Skeletal muscle satellite cell (primary cell): Measurements from ENCODE around the gene CEP78.

ENCODE experiments used
- H3K27me3 ChIP-seq: 2 replicates; pipeline ENCODE4 v1.7.0; 2013; ENCODE audit warnings: low read length; ENCODE audit not compliant: control insufficient read depth, insufficient read depth
- H3K36me3 ChIP-seq: 2 replicates; pipeline ENCODE4 v1.7.0; 2013; ENCODE audit warnings: mild to moderate bottlenecking, control low read depth, low read length; ENCODE audit not compliant: insufficient read depth
- H3K4me1 ChIP-seq: 2 replicates; pipeline ENCODE4 v1.7.0; 2013; ENCODE audit warnings: low read length; ENCODE audit not compliant: control insufficient read depth, insufficient read depth
- H3K4me2 ChIP-seq: 2 replicates; pipeline ENCODE4 v1.7.0; 2013; ENCODE audit warnings: mild to moderate bottlenecking, low read length
- H3K4me3 ChIP-seq: 2 replicates; pipeline ENCODE4 v1.7.0; 2013; ENCODE audit warnings: low read length
- H3K9ac ChIP-seq: 2 replicates; pipeline ENCODE4 v1.7.0; 2013; ENCODE audit warnings: mild to moderate bottlenecking, low read depth, low read length, moderate library complexity
- H3K9me3 ChIP-seq: replicated peaks from 2 replicates; pipeline ENCODE4 v1.7.0; 2013; ENCODE audit warnings: mild to moderate bottlenecking, control low read depth, low read length

Gene CEP78

DNA sequence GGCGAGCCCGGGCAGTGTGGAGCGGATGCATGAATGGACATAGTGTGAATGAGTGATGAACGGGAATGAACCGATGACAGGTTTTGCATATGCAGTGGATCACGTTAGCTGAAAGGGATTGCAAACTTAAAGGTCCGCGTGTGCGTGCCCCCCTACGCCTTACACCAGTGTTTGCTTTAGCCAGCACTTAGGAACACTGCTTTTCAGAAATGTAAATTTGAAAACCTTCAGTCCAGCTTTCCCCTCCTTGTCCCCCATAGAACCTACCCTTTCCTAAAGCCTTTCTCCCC lies 61.7 kb downstream of the CEP78 start:
- H3K27me3 ChIP-seq, result no peaks in the 10 kb centered on the region
- peak overlapping the region; percentile 79 for H3K4me3 ChIP-seq
- peak overlapping the region; percentile 87 for H3K4me2 ChIP-seq
- no peaks in the 10 kb centered on the region for H3K9me3 ChIP-seq
- peaks cover 4% of the 10 kb centered on the region for H3K36me3 ChIP-seq
- peak overlapping the region; percentile 45 for H3K9ac ChIP-seq
- H3K4me1 ChIP-seq, result peaks cover 17% of the 10 kb centered on the region

- Histone ChIP-seq H3K9ac (peak overlapping the region; percentile 45), H3K36me3 (peaks cover 8% of the 10 kb centered on the region), H3K4me1 (peaks cover 17% of the 10 kb centered on the region), H3K4me2 (peak overlapping the region; percentile 87), H3K27me3 (no peaks in the 10 kb centered on the region), H3K4me3 (peak overlapping the region; percentile 79), H3K9me3 (no peaks in the 10 kb centered on the region)
Observed at GRCh38 chr9:78298046-78298765, 62.3 kb downstream of the CEP78 start.

DNA sequence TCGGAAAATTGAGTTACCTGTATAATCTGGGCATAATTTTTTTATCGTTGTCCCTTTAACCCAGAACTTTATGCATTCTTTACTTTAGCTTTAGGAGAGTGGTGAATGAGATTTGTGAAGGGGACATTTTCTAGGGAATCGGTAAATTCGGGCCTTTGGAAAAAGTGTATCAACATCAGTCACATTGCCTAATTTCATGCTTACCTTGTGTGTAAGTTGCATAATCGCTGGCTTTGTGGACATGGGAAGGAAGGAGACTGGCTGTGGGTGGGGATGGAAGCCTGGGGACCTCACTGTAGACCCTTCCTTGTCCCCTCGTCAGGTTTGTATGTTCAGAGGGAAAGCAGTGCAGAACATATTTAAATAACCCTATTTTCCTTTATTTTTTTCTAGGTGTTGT lies 64.3 kb downstream of the CEP78 start:
- no peaks in the 10 kb centered on the region for H3K9me3 ChIP-seq
- peaks cover 16% of the 10 kb centered on the region for H3K36me3 ChIP-seq
- peaks cover 17% of the 10 kb centered on the region for H3K4me1 ChIP-seq
- no peak overlapping the region for H3K4me2 ChIP-seq
- no peak overlapping the region for H3K4me3 ChIP-seq
- H3K9ac ChIP-seq, result no peak overlapping the region
- H3K27me3 ChIP-seq, result no peaks in the 10 kb centered on the region

DNA sequence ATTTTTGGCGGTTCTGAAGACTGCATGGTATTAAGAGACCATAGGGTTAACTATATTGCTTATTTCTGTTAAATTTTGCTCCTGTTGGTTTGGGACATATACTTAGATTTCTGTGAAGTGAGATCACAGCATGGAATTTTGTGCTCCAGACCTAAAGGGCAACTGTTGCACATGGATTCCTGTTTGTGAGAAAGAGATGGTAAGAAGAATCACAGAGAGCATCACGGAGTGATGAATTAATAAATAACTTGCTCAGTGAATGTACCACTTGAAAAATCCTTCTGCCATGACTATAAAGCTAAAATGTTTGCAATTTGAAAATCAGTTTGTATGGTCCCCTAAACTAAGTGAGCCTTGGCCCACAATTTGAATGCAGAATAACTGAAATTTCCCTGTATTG lies 65.6 kb downstream of the CEP78 start:
- Histone ChIP-seq H3K4me2 (no peak overlapping the region), H3K4me1 (peaks cover 8% of the 10 kb centered on the region), H3K9me3 (no peaks in the 10 kb centered on the region), H3K27me3 (no peaks in the 10 kb centered on the region), H3K36me3 (peaks cover 24% of the 10 kb centered on the region), H3K4me3 (no peak overlapping the region), H3K9ac (no peak overlapping the region)

GRCh38 chr9:78303377-78304062 lies 67.6 kb downstream of the CEP78 start:
- Histone ChIP-seq H3K36me3 (peaks cover 25% of the 10 kb centered on the region), H3K4me1 (no peaks in the 10 kb centered on the region), H3K9me3 (no peaks in the 10 kb centered on the region), H3K9ac (no peak overlapping the region), H3K4me3 (no peak overlapping the region), H3K27me3 (no peaks in the 10 kb centered on the region), H3K4me2 (no peak overlapping the region)

GRCh38 chr9:78304357-78304756 lies 68.5 kb downstream of the CEP78 start:
- Histone ChIP-seq H3K27me3 (no peaks in the 10 kb centered on the region), H3K36me3 (peaks cover 25% of the 10 kb centered on the region), H3K4me1 (no peaks in the 10 kb centered on the region), H3K4me3 (no peak overlapping the region), H3K9me3 (no peaks in the 10 kb centered on the region), H3K4me2 (no peak overlapping the region), H3K9ac (no peak overlapping the region)

DNA sequence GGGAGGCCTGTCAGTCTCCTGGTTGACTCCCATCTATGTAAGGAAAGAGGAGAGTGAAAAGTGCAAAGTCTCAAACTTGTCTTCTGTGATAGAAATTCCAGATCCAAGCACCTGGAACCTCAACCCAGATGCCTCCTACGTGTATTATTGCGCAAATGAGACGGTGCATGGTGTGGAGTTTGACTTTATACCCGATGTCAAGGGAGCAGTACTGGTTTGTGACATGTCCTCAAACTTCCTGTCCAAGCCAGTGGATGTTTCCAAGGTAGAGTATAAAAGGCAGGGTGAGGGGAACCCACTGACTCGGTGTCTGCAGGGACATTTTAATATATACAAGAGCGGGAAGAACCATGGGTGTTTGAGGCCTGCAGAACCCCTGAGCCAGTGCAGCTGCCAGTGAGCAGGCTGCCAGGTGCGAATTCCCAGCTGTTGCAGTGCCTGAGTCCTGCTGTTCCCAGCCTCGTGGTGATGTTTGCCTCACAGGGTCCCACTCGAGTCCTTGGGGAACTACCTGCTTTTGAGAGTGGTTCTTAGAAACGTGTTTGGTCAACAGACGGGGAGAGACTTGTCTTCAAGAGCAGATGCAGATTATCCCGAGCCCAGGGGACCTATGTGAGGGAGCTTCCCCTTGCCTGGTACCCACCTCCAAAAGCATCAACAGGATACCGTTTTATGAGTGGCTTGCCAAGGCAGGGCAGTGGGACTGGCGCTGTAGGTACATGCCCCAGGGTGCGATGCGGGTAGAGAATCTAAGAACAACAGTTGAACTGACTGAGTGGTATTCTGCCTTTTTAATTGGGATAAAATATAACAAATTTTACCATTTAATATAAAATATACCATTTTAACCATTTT lies 70.6 kb downstream of the CEP78 start:
- Histone ChIP-seq H3K4me1 (no peaks in the 10 kb centered on the region), H3K36me3 (peaks cover 23% of the 10 kb centered on the region), H3K9me3 (no peaks in the 10 kb centered on the region), H3K27me3 (no peaks in the 10 kb centered on the region), H3K4me3 (no peak overlapping the region), H3K4me2 (no peak overlapping the region), H3K9ac (no peak overlapping the region)

GRCh38 chr9:78307360-78307759 lies 71.5 kb downstream of the CEP78 start:
- H3K9ac ChIP-seq, result no peak overlapping the region
- H3K36me3 ChIP-seq, result peaks cover 22% of the 10 kb centered on the region
- no peaks in the 10 kb centered on the region for H3K27me3 ChIP-seq
- H3K9me3 ChIP-seq, result no peaks in the 10 kb centered on the region
- no peaks in the 10 kb centered on the region for H3K4me1 ChIP-seq
- no peak overlapping the region for H3K4me3 ChIP-seq
- no peak overlapping the region for H3K4me2 ChIP-seq

DNA sequence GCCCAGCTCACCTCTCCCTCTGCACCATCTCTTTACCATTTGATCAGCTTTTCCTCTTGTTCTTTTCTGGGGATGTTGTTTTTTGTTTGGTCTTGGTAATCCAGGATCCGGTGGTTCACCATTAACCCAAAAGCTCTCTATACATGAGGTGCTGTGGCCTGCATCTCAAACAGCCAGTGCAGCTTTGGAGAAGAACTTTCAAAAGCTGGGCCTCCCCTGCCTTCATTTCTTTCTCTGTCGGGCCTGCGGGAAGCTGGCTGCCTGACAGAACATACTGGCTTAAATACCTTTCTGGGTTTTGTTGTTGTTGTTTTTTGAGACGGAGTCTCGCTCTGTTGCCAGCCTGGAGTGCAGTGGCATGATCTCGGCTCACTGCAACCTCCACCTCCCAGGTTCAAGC lies 73.2 kb downstream of the CEP78 start:
- H3K4me3 ChIP-seq, result no peak overlapping the region
- no peaks in the 10 kb centered on the region for H3K27me3 ChIP-seq
- no peak overlapping the region for H3K4me2 ChIP-seq
- H3K36me3 ChIP-seq, result peaks cover 12% of the 10 kb centered on the region
- no peaks in the 10 kb centered on the region for H3K9me3 ChIP-seq
- H3K9ac ChIP-seq, result no peak overlapping the region
- H3K4me1 ChIP-seq, result no peaks in the 10 kb centered on the region

- H3K4me2 ChIP-seq, result no peak overlapping the region
- H3K36me3 ChIP-seq, result peaks cover 5% of the 10 kb centered on the region
- H3K9me3 ChIP-seq, result no peaks in the 10 kb centered on the region
- no peak overlapping the region for H3K9ac ChIP-seq
- no peaks in the 10 kb centered on the region for H3K27me3 ChIP-seq
- H3K4me3 ChIP-seq, result no peak overlapping the region
- H3K4me1 ChIP-seq, result no peaks in the 10 kb centered on the region
Observed at GRCh38 chr9:78311075-78311474, 75.2 kb downstream of the CEP78 start.

DNA sequence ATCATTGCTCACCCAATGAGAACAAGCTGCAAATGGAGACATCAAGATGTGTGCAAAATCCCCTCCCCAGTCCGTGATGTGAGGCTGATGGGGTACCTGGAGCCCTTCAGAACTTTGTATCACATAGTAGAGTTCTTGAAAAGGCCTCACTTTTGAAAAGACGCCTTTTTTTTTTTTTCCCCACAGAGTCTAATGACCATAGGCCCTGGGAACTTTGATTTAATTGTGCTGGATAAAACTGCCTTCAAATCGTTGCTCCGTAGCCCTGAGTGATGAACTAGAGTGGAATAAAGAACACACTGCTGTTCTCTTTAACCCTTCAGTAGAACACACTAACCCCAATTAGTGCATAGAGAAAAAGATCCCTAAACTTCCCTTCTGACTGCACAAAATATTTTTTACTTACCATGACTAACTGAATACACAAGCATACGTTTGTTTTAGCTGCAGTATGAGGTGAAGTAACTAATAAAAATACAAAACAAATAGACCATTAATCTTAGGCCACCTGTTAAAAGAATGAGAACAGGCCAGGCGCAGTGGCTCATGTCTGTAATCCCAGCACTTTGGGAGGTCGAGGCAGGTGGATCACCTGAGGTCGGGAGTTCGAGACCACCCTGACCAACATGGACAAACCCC lies 76.1 kb downstream of the CEP78 start:
- Histone ChIP-seq H3K27me3 (no peaks in the 10 kb centered on the region), H3K9ac (no peak overlapping the region), H3K4me3 (no peak overlapping the region), H3K4me2 (no peak overlapping the region), H3K36me3 (no peaks in the 10 kb centered on the region), H3K4me1 (no peaks in the 10 kb centered on the region), H3K9me3 (no peaks in the 10 kb centered on the region)
